ENCODE measurements around the gene KCNH8. TPM values are rescaled to one million over a fixed set of nuclear protein-coding genes. Genes with fewer than 3 reads are reported as not detected.

The KCNH8 gene
- total RNA-seq, 2 experiments from 2014 or later, result not detected

DNA sequence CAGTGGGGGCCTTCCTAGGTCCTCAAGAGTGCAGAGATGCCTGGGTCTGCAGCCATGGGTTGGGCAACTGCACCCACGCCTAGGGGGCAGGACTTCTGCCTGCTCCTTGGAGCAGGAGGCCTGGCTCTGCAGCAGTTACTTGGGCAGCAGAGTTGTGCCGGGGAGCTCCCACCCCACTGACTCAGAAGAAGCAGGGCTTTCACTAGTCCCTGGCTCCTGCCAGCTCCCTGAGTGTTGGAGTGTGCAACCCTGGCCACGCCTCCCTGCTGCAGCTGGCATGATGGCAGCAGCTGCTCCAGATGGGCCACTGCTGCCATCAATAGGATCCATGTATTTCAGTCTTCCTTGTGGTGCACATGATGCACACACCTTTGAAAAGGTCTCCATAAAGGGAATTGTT is 40.6 kb upstream of the KCNH8 start:
- no peaks in the 10 kb centered on the region for H3K36me3 ChIP-seq (ENCODE audit: insufficient read depth, low read length)
- DNase-seq (no peak), ATAC-seq (ENCODE audit: poor library complexity) (no peak)
- H3K9me3 ChIP-seq (ENCODE audit: control insufficient read depth in 1 of 2, insufficient read depth in 1 of 2, low read length in 2 of 2), result peaks cover 0 to 15% of the 10 kb centered on the region in 2 experiments
- peaks cover 16% of the 10 kb centered on the region for H3K27me3 Mint-ChIP-seq
- H3K4me1 Mint-ChIP-seq (ENCODE audit: low read depth), result no peaks in the 10 kb centered on the region
- no peak overlapping the region for H3K27ac ChIP-seq (ENCODE audit: low read depth in 1 of 2, low read length in 2 of 2)
- TF ChIP-seq, protein P1, sequence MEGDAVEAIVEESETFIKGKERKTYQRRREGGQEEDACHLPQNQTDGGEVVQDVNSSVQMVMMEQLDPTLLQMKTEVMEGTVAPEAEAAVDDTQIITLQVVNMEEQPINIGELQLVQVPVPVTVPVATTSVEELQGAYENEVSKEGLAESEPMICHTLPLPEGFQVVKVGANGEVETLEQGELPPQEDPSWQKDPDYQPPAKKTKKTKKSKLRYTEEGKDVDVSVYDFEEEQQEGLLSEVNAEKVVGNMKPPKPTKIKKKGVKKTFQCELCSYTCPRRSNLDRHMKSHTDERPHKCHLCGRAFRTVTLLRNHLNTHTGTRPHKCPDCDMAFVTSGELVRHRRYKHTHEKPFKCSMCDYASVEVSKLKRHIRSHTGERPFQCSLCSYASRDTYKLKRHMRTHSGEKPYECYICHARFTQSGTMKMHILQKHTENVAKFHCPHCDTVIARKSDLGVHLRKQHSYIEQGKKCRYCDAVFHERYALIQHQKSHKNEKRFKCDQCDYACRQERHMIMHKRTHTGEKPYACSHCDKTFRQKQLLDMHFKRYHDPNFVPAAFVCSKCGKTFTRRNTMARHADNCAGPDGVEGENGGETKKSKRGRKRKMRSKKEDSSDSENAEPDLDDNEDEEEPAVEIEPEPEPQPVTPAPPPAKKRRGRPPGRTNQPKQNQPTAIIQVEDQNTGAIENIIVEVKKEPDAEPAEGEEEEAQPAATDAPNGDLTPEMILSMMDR (IDR thresholded peaks at IDR 0.05), result no peak
- no peaks in the 10 kb centered on the region for H3K4me1 ChIP-seq (ENCODE audit: insufficient read depth, low read length)
- H3K27me3 ChIP-seq (ENCODE audit: control insufficient read depth in 1 of 2, insufficient read depth in 2 of 2, low read length in 2 of 2), result no peaks in the 10 kb centered on the region
- H3K27ac Mint-ChIP-seq, result no peak overlapping the region
- no peak overlapping the region for H3K4me3 ChIP-seq (ENCODE audit: low read length)
- H3K36me3 Mint-ChIP-seq (ENCODE audit: low read depth), result no peaks in the 10 kb centered on the region
- H3K9me3 Mint-ChIP-seq, result peaks cover 2% of the 10 kb centered on the region
- no peak overlapping the region for H3K4me3 Mint-ChIP-seq
- POLR2A ChIA-PET, result no interaction called here
- intact Hi-C loops (cut with DNase I, micrococcal nuclease), result no loop called here
- CTCF ChIA-PET, result no interaction called here

- Mint-ChIP-seq H3K4me1 (ENCODE audit: low read depth) (no peaks in the 10 kb centered on the region), H3K27me3 (peaks cover 5% of the 10 kb centered on the region), H3K9me3 (no peaks in the 10 kb centered on the region), H3K27ac (no peak overlapping the region), H3K36me3 (ENCODE audit: low read depth) (no peaks in the 10 kb centered on the region), H3K4me3 (no peak overlapping the region)
- Histone ChIP-seq H3K27me3 (ENCODE audit: control insufficient read depth in 1 of 2, insufficient read depth in 2 of 2, low read length in 2 of 2) (no peaks in the 10 kb centered on the region), H3K4me1 (ENCODE audit: insufficient read depth, low read length) (no peaks in the 10 kb centered on the region), H3K36me3 (ENCODE audit: insufficient read depth, low read length) (no peaks in the 10 kb centered on the region), H3K4me3 (ENCODE audit: low read length) (no peak overlapping the region), H3K27ac (ENCODE audit: low read depth in 1 of 2, low read length in 2 of 2) (no peak overlapping the region), H3K9me3 (ENCODE audit: control insufficient read depth in 1 of 2, insufficient read depth in 1 of 2, low read length in 2 of 2) (peaks cover 0 to 15% of the 10 kb centered on the region in 2 experiments)
- intact Hi-C loops (cut with DNase I, micrococcal nuclease), result no loop called here
- CTCF ChIA-PET, result no interaction called here
- POLR2A ChIA-PET, result no interaction called here
- ATAC-seq (ENCODE audit: poor library complexity), result no peak
- TF ChIP-seq, protein P1 (IDR thresholded peaks at IDR 0.05), result no peak
- DNase-seq, result no peak
These were observed 37.9 kb upstream of the KCNH8 start for GRCh38 chr3:19110335-19110895.

DNA sequence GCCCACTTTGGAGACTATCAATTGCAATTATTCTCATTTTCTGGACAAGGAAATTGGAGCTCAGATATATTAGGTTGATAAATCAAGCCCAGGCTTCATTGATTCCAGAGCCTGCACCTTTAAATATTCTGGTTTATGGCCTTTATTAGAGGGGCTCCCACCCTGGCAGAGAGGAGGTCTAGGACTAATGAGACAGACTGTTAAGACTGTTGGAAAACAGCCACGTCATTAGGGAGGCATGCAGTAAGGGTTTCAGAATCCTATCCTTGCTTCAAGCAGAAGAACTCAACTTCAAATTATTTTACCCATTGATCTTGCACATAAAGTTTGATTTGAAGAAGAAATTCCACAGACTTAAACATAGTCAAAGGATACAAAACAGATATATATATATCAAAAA is 33.8 kb upstream of the KCNH8 start:
- intact Hi-C loops (cut with DNase I, micrococcal nuclease), result no loop called here
- ChIA-PET CTCF (no interaction called here), POLR2A (no interaction called here)
- Histone ChIP-seq H3K36me3 (ENCODE audit: insufficient read depth, low read length) (no peaks in the 10 kb centered on the region), H3K4me1 (ENCODE audit: insufficient read depth, low read length) (no peaks in the 10 kb centered on the region), H3K27ac (ENCODE audit: low read depth in 1 of 2, low read length in 2 of 2) (no peak overlapping the region), H3K27me3 (ENCODE audit: control insufficient read depth in 1 of 2, insufficient read depth in 2 of 2, low read length in 2 of 2) (peaks cover 0 to 7% of the 10 kb centered on the region in 2 experiments), H3K4me3 (ENCODE audit: low read length) (no peak overlapping the region), H3K9me3 (ENCODE audit: control insufficient read depth in 1 of 2, insufficient read depth in 1 of 2, low read length in 2 of 2) (peaks cover 0 to 9% of the 10 kb centered on the region in 2 experiments)
- ATAC-seq (ENCODE audit: poor library complexity) (no peak), DNase-seq (no peak)
- Mint-ChIP-seq H3K27ac (no peak overlapping the region), H3K4me1 (ENCODE audit: low read depth) (no peaks in the 10 kb centered on the region), H3K4me3 (no peak overlapping the region), H3K27me3 (peaks cover 22% of the 10 kb centered on the region), H3K9me3 (peaks cover 2% of the 10 kb centered on the region), H3K36me3 (ENCODE audit: low read depth) (no peaks in the 10 kb centered on the region)
- TF ChIP-seq, protein P1 (IDR thresholded peaks at IDR 0.05), result no peak
